WTC11 (cell line): ENCODE results near the gene GSTT2. TPM values are rescaled to one million over a fixed set of nuclear protein-coding genes. Genes with fewer than 3 reads are reported as not detected.

ENCODE experiments used
- ATAC-seq: fragments of 200-7000 bp; cut with Tn5 transposase; 2 replicates; pipeline ENCODE4 v1.10.0; 2021; ENCODE audit warnings: mild to moderate bottlenecking, moderate library complexity
- CTCF ChIA-PET: fragments of 300-600 bp; sonication (Branson Sonifier 250); formaldehyde crosslinking; loops from one replicate; lab custom pipeline; 2021; ENCODE audit warnings: antibody characterized with exemption; lab: Charles Lee
- POLR2A ChIA-PET: fragments of 350-600 bp; sonication (Branson Sonifier 250); formaldehyde crosslinking; loops from one replicate; lab custom pipeline; 2021; ENCODE audit warnings: antibody characterized with exemption; lab: Charles Lee
- DNase-seq: peaks from one replicate; pipeline ENCODE4 v3.0.0; 2021; ENCODE audit warnings: low spot score
- H3K27ac Mint-ChIP-seq: 2 replicates; pipeline ENCODE4 v1.8.0; 2021; ENCODE audit warnings: mixed read lengths
- H3K27me3 Mint-ChIP-seq: 2 replicates; pipeline ENCODE4 v1.8.0; 2021; ENCODE audit warnings: low read depth, mild to moderate bottlenecking, moderate library complexity, mixed read lengths
- H3K36me3 Mint-ChIP-seq: 2 replicates; pipeline ENCODE4 v1.8.0; 2021; ENCODE audit warnings: mixed read lengths
- H3K4me1 Mint-ChIP-seq: 2 replicates; pipeline ENCODE4 v1.8.0; 2022; ENCODE audit warnings: mixed read lengths
- H3K4me3 Mint-ChIP-seq: 2 replicates; pipeline ENCODE4 v1.8.0; 2021; ENCODE audit warnings: mild to moderate bottlenecking, moderate library complexity, mixed read lengths
- H3K9me3 Mint-ChIP-seq: 2 replicates; pipeline ENCODE4 v1.8.0; 2021; ENCODE audit warnings: mixed read lengths
- AFF4 ChIP-seq: sonication (generic); formaldehyde crosslinking; IDR thresholded peaks from 2 replicates; pipeline ENCODE4 v1.8.1; 2023; ENCODE audit warnings: mild to moderate bottlenecking, missing genetic modification reagents, borderline replicate concordance
- CBFB ChIP-seq: sonication (generic); formaldehyde crosslinking; IDR thresholded peaks from 2 replicates; pipeline ENCODE4 v1.8.1; 2022; ENCODE audit warnings: mild to moderate bottlenecking, low read depth, missing genetic modification reagents
- CDX4 ChIP-seq: fragments of 250-450 bp; sonication (Bioruptor Pico); IDR thresholded peaks from 2 replicates; pipeline ENCODE4 v1.9.0; 2021; ENCODE audit warnings: moderate library complexity, mild to moderate bottlenecking, inconsistent platforms, borderline replicate concordance
- FOXK1 ChIP-seq: sonication (generic); formaldehyde crosslinking; IDR thresholded peaks from 2 replicates; pipeline ENCODE4 v1.8.0; 2022; ENCODE audit warnings: mild to moderate bottlenecking, moderate library complexity, missing genetic modification reagents
- HMGXB4 ChIP-seq: sonication (generic); formaldehyde crosslinking; IDR thresholded peaks from 2 replicates; pipeline ENCODE4 v1.8.1; 2023; ENCODE audit warnings: mild to moderate bottlenecking, moderate library complexity, missing genetic modification reagents
- JUN ChIP-seq: sonication (generic); formaldehyde crosslinking; IDR thresholded peaks from 2 replicates; pipeline ENCODE4 v1.8.0; 2023; ENCODE audit warnings: mild to moderate bottlenecking, missing genetic modification reagents
- NFATC4 ChIP-seq: fragments of 250-450 bp; sonication (Bioruptor Pico); IDR thresholded peaks from 2 replicates; pipeline ENCODE4 v1.9.0; 2021; ENCODE audit warnings: mild to moderate bottlenecking
- NR1H2 ChIP-seq: sonication (generic); formaldehyde crosslinking; IDR thresholded peaks from 2 replicates; pipeline ENCODE4 v1.9.0; 2021; ENCODE audit warnings: mild to moderate bottlenecking, moderate library complexity, missing genetic modification reagents
- PRRX2 ChIP-seq: fragments of 250-450 bp; sonication (Bioruptor Pico); IDR thresholded peaks from 2 replicates; pipeline ENCODE4 v1.8.0; 2021; ENCODE audit warnings: mild to moderate bottlenecking
- STAT6 ChIP-seq: sonication (generic); formaldehyde crosslinking; conservative IDR thresholded peaks from 2 replicates; pipeline ENCODE4 v1.8.1; 2023; ENCODE audit warnings: mild to moderate bottlenecking, low read depth, missing genetic modification reagents, moderate library complexity
- TCF7 ChIP-seq: sonication (generic); formaldehyde crosslinking; IDR thresholded peaks from 2 replicates; pipeline ENCODE4 v1.8.0; 2022; ENCODE audit warnings: mild to moderate bottlenecking, low read depth, missing genetic modification reagents, moderate library complexity
- TEAD1 ChIP-seq: sonication (generic); formaldehyde crosslinking; IDR thresholded peaks from 2 replicates; pipeline ENCODE4 v1.8.0; 2022; ENCODE audit warnings: mild to moderate bottlenecking, missing genetic modification reagents
- TEAD4 ChIP-seq: sonication (generic); formaldehyde crosslinking; IDR thresholded peaks from 2 replicates; pipeline ENCODE4 v1.8.0; 2022; ENCODE audit warnings: mild to moderate bottlenecking, missing genetic modification reagents
- TP53 ChIP-seq: sonication (generic); formaldehyde crosslinking; IDR thresholded peaks from 2 replicates; pipeline ENCODE4 v1.8.1; 2023; ENCODE audit warnings: mild to moderate bottlenecking, missing genetic modification reagents
- ZMAT4 ChIP-seq: fragments of 250-450 bp; sonication (Bioruptor Pico); IDR thresholded peaks from 2 replicates; pipeline ENCODE4 v1.9.0; 2021; ENCODE audit warnings: mild to moderate bottlenecking
- ZNF121 ChIP-seq: sonication (generic); formaldehyde crosslinking; IDR thresholded peaks from 2 replicates; pipeline ENCODE4 v1.8.0; 2023; ENCODE audit warnings: missing genetic modification reagents
- ZNF138 ChIP-seq: sonication (generic); formaldehyde crosslinking; conservative IDR thresholded peaks from 2 replicates; pipeline ENCODE4 v1.8.1; 2022; ENCODE audit warnings: mild to moderate bottlenecking, moderate library complexity, missing genetic modification reagents
- ZNF232 ChIP-seq: sonication (generic); formaldehyde crosslinking; IDR thresholded peaks from 2 replicates; pipeline ENCODE4 v1.8.0; 2022; ENCODE audit warnings: mild to moderate bottlenecking, missing genetic modification reagents
- ZNF263 ChIP-seq: sonication (generic); formaldehyde crosslinking; IDR thresholded peaks from 2 replicates; pipeline ENCODE4 v1.8.1; 2022; ENCODE audit warnings: low read depth, mild to moderate bottlenecking, moderate library complexity, missing genetic modification reagents
- ZNF281 ChIP-seq: sonication (generic); formaldehyde crosslinking; IDR thresholded peaks from 2 replicates; pipeline ENCODE4 v1.8.0; 2023; ENCODE audit warnings: mild to moderate bottlenecking, missing genetic modification reagents
- ZNF512 ChIP-seq: sonication (generic); formaldehyde crosslinking; IDR thresholded peaks from 2 replicates; pipeline ENCODE4 v1.8.1; 2022; ENCODE audit warnings: missing genetic modification reagents, borderline replicate concordance
- total RNA-seq: library from RNA; stranded (reverse); gene quantifications from 3 replicates; pipeline ENCODE4 v1.2.3, GENCODE V29; 2021

Gene GSTT2
- total RNA-seq, 1 experiment from 2014 or later, result 0.50 TPM

GRCh38 chr22:23969071-23969470, 10.9 kb upstream of the GSTT2 start:
- H3K4me3 Mint-ChIP-seq, result peak overlapping the region; percentile 36
- no peak overlapping the region for H3K27ac Mint-ChIP-seq
- no peaks in the 10 kb centered on the region for H3K9me3 Mint-ChIP-seq
- POLR2A ChIA-PET, result no interaction called here
- no peak for TF ChIP-seq TEAD4 (CRISPR knock-in tag)
- TF ChIP-seq STAT6 (CRISPR knock-in tag), result no peak
- TF ChIP-seq TP53, result no peak
- TF ChIP-seq ZNF263 (CRISPR knock-in tag), result no peak
- no peak for TF ChIP-seq PRRX2 (CRISPR knock-in tag)
- TF ChIP-seq ZNF121 (CRISPR knock-in tag), result no peak
- TF ChIP-seq TCF7 (CRISPR knock-in tag), result no peak
- TF ChIP-seq, all 79 proteins: peak for 0
- no peak for ATAC-seq
- CTCF ChIA-PET, result no interaction called here
- peaks cover 8% of the 10 kb centered on the region for H3K4me1 Mint-ChIP-seq
- H3K36me3 Mint-ChIP-seq, result peaks cover 26% of the 10 kb centered on the region
- H3K27me3 Mint-ChIP-seq, result no peaks in the 10 kb centered on the region
- no peak for DNase-seq

GRCh38 chr22:23970201-23970641, 9.7 kb upstream of the GSTT2 start:
- ChIA-PET POLR2A (interaction anchor here (1.4 kb wide), 1 partner anchor 76 kb away, joined by 3 read pairs; the partner anchor contains the start of gene MIF), CTCF (no interaction called here)
- TF ChIP-seq CDX4 (CRISPR knock-in tag) (no peak), AFF4 (no peak), ZNF232 (CRISPR knock-in tag) (no peak), TEAD1 (CRISPR knock-in tag) (no peak), ZNF138 (no peak), NR1H2 (CRISPR knock-in tag) (no peak), ZNF512 (CRISPR knock-in tag) (no peak), FOXK1 (CRISPR knock-in tag) (no peak), JUN (CRISPR knock-in tag) (no peak), ZNF281 (CRISPR knock-in tag) (no peak), ZMAT4 (CRISPR knock-in tag) (no peak), CBFB (CRISPR knock-in tag) (no peak), HMGXB4 (CRISPR knock-in tag) (no peak), NFATC4 (no peak)
- TF ChIP-seq, all 79 proteins: peak for 0
- ATAC-seq (no peak), DNase-seq (no peak)
- Mint-ChIP-seq H3K4me3 (peak overlapping the region; percentile 2; the same call in 1 of the 2 replicates), H3K27me3 (no peaks in the 10 kb centered on the region), H3K9me3 (no peaks in the 10 kb centered on the region), H3K27ac (peak overlapping the region; percentile 2), H3K36me3 (peaks cover 26% of the 10 kb centered on the region), H3K4me1 (peaks cover 8% of the 10 kb centered on the region)
